Measurements from ENCODE around the gene MAP3K3. TPM values are rescaled to one million over a fixed set of nuclear protein-coding genes. Genes with fewer than 3 reads are reported as not detected.

Gene MAP3K3
- total RNA-seq, 2 donors from 2014 or later, result 44.0 to 72.0 TPM

- intact Hi-C loops (cut with DNase I), result no loop called here
- WGBS, result 73% methylated on average over 3 of the region's 3 CpGs
- no peaks in the 10 kb centered on the region for H3K9me3 ChIP-seq
- no peak for TF ChIP-seq POLR2A (IDR thresholded peaks at IDR 0.05)
- TF ChIP-seq, protein P1, sequence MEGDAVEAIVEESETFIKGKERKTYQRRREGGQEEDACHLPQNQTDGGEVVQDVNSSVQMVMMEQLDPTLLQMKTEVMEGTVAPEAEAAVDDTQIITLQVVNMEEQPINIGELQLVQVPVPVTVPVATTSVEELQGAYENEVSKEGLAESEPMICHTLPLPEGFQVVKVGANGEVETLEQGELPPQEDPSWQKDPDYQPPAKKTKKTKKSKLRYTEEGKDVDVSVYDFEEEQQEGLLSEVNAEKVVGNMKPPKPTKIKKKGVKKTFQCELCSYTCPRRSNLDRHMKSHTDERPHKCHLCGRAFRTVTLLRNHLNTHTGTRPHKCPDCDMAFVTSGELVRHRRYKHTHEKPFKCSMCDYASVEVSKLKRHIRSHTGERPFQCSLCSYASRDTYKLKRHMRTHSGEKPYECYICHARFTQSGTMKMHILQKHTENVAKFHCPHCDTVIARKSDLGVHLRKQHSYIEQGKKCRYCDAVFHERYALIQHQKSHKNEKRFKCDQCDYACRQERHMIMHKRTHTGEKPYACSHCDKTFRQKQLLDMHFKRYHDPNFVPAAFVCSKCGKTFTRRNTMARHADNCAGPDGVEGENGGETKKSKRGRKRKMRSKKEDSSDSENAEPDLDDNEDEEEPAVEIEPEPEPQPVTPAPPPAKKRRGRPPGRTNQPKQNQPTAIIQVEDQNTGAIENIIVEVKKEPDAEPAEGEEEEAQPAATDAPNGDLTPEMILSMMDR (IDR thresholded peaks at IDR 0.05), result no peak
- TF ChIP-seq POLR2AphosphoS5 (IDR thresholded peaks at IDR 0.05), result no peak
- H3K27me3 ChIP-seq (replicated peaks; ENCODE audit: insufficient read depth), result no peaks in the 10 kb centered on the region
- no peak for DNase-seq (ENCODE audit: low spot score)
- H3K27ac ChIP-seq, result no peak overlapping the region
- no peak overlapping the region for H3K4me3 ChIP-seq
- no peaks in the 10 kb centered on the region for H3K36me3 ChIP-seq
- H3K4me1 ChIP-seq (replicated peaks), result no peaks in the 10 kb centered on the region
Observed at GRCh38 chr17:63652106-63652505, 29.9 kb downstream of the MAP3K3 start.

GRCh38 chr17:63653050-63653449 is 30.8 kb downstream of the MAP3K3 start:
- Histone ChIP-seq H3K4me3 (no peak overlapping the region), H3K4me1 (replicated peaks) (no peaks in the 10 kb centered on the region), H3K36me3 (no peaks in the 10 kb centered on the region), H3K9me3 (no peaks in the 10 kb centered on the region), H3K27ac (no peak overlapping the region), H3K27me3 (replicated peaks; ENCODE audit: insufficient read depth) (no peaks in the 10 kb centered on the region)
- no peak for TF ChIP-seq POLR2AphosphoS5 (IDR thresholded peaks at IDR 0.05)
- TF ChIP-seq, protein P1 (IDR thresholded peaks at IDR 0.05), result no peak
- no peak for TF ChIP-seq POLR2A (IDR thresholded peaks at IDR 0.05)
- DNase-seq (ENCODE audit: low spot score), result no peak
- 27% methylated on average over 2 of the region's 2 CpGs for WGBS
- intact Hi-C loops (cut with DNase I), result no loop called here

DNA sequence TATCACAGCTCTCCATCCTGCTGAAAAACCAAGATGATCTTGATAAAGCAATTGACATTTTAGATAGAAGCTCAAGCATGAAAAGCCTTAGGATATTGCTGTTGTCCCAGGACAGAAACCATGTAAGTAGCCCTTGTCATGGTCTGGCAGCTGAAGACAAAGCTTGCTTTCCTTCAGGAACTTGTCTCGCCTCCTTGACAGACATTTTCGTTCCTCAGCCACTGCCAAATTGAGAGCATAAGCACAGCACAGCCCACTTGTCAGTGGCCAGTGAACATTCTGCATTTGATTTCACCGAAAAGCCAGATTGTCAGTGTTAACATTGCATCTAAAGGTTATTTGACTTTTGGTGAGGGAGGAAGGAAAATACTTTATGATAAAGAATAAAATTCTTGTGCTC is 35.6 kb downstream of the MAP3K3 start:
- Histone ChIP-seq H3K36me3 (no peaks in the 10 kb centered on the region), H3K27me3 (replicated peaks; ENCODE audit: insufficient read depth) (no peaks in the 10 kb centered on the region), H3K4me3 (no peak overlapping the region), H3K27ac (no peak overlapping the region), H3K9me3 (no peaks in the 10 kb centered on the region), H3K4me1 (replicated peaks) (no peaks in the 10 kb centered on the region)
- no peak for TF ChIP-seq POLR2A (IDR thresholded peaks at IDR 0.05)
- no peak for TF ChIP-seq POLR2AphosphoS5 (IDR thresholded peaks at IDR 0.05)
- TF ChIP-seq, protein P1 (IDR thresholded peaks at IDR 0.05), result no peak
- no peak for DNase-seq (ENCODE audit: low spot score)
- intact Hi-C loops (cut with DNase I), result no loop called here
- 83% methylated on average over 3 of the region's 3 CpGs for WGBS

DNA sequence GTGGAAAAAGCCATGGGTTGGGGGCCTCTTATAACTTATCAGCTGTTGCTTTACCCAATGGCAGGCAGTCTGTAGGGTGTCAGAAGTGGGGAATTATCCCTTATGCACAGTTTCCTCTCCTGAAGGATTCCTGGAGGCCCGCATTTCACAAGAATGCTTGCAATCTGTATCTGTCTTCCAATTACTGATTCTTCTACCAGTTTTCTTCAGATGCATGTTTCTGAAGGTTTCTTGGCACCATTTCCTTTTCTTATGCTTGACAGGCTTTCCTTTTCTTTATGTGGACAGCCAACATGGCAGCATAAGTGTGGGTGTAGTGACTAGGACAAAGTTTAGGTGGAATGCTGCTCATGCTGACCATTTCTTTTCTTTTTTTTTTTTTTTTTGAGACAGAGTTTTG is 36.1 kb downstream of the MAP3K3 start:
- H3K27ac ChIP-seq, result no peak overlapping the region
- intact Hi-C loops (cut with DNase I), result no loop called here
- WGBS, result 42% methylated on average over 1 of the region's 1 CpG
- no peaks in the 10 kb centered on the region for H3K4me1 ChIP-seq (replicated peaks)
- H3K4me3 ChIP-seq, result no peak overlapping the region
- no peak for DNase-seq (ENCODE audit: low spot score)
- H3K36me3 ChIP-seq, result no peaks in the 10 kb centered on the region
- H3K9me3 ChIP-seq, result no peaks in the 10 kb centered on the region
- no peak for TF ChIP-seq POLR2A (IDR thresholded peaks at IDR 0.05)
- TF ChIP-seq, protein P1 (IDR thresholded peaks at IDR 0.05), result no peak
- no peak for TF ChIP-seq POLR2AphosphoS5 (IDR thresholded peaks at IDR 0.05)
- no peaks in the 10 kb centered on the region for H3K27me3 ChIP-seq (replicated peaks; ENCODE audit: insufficient read depth)

GRCh38 chr17:63659850-63660249 is 37.6 kb downstream of the MAP3K3 start:
- Histone ChIP-seq H3K9me3 (no peaks in the 10 kb centered on the region), H3K4me1 (replicated peaks) (no peaks in the 10 kb centered on the region), H3K27ac (no peak overlapping the region), H3K36me3 (no peaks in the 10 kb centered on the region), H3K4me3 (no peak overlapping the region), H3K27me3 (replicated peaks; ENCODE audit: insufficient read depth) (no peaks in the 10 kb centered on the region)
- intact Hi-C loops (cut with DNase I), result no loop called here
- WGBS, result 71% methylated on average over 3 of the region's 3 CpGs
- no peak for TF ChIP-seq POLR2A (IDR thresholded peaks at IDR 0.05)
- TF ChIP-seq POLR2AphosphoS5 (IDR thresholded peaks at IDR 0.05), result peak; percentile 58
- TF ChIP-seq, protein P1 (IDR thresholded peaks at IDR 0.05), result no peak
- DNase-seq (ENCODE audit: low spot score), result peak; percentile 57
